ENCODE data around the gene KDM4F.

The KDM4F gene

GRCh38 chr11:95074792-95075563, 25.8 kb downstream of the KDM4F start:
- FAIRE-seq (no peak), DNase-seq (ENCODE audit: insufficient read length, low spot score) (no peak)
- TF ChIP-seq CTCF (IDR thresholded peaks at IDR 0.05; ENCODE audit: insufficient read depth, missing control alignments): no peak

- DNase-seq (ENCODE audit: insufficient read length, low spot score) (no peak), FAIRE-seq (no peak)
- TF ChIP-seq CTCF (IDR thresholded peaks at IDR 0.05; ENCODE audit: insufficient read depth, missing control alignments): no peak
These were observed 27.2 kb downstream of the KDM4F start for GRCh38 chr11:95076416-95076815.

GRCh38 chr11:95076981-95077380, 27.8 kb downstream of the KDM4F start:
- no peak for TF ChIP-seq CTCF (IDR thresholded peaks at IDR 0.05; ENCODE audit: insufficient read depth, missing control alignments)
- no peak for DNase-seq (ENCODE audit: insufficient read length, low spot score)
- no peak for FAIRE-seq

GRCh38 chr11:95078526-95078925, 29.3 kb downstream of the KDM4F start:
- DNase-seq (ENCODE audit: insufficient read length, low spot score) (no peak), FAIRE-seq (no peak)
- TF ChIP-seq CTCF (IDR thresholded peaks at IDR 0.05; ENCODE audit: insufficient read depth, missing control alignments): no peak

- DNase-seq (ENCODE audit: insufficient read length, low spot score) (no peak), FAIRE-seq (no peak)
- TF ChIP-seq CTCF (IDR thresholded peaks at IDR 0.05; ENCODE audit: insufficient read depth, missing control alignments): no peak
These were observed 31.8 kb downstream of the KDM4F start for GRCh38 chr11:95081010-95081409.

GRCh38 chr11:95081412-95081811, 32.2 kb downstream of the KDM4F start:
- no peak for FAIRE-seq
- no peak for DNase-seq (ENCODE audit: insufficient read length, low spot score)
- TF ChIP-seq CTCF (IDR thresholded peaks at IDR 0.05; ENCODE audit: insufficient read depth, missing control alignments): no peak

GRCh38 chr11:95082576-95083001, 33.4 kb downstream of the KDM4F start:
- DNase-seq (ENCODE audit: insufficient read length, low spot score) (no peak), FAIRE-seq (no peak)
- TF ChIP-seq CTCF (IDR thresholded peaks at IDR 0.05; ENCODE audit: insufficient read depth, missing control alignments): no peak

Measured in D721Med (cell line).